Mesendoderm (in vitro differentiated cells): ENCODE data around the gene ARMC8. TPM values are rescaled to one million over a fixed set of nuclear protein-coding genes. Genes with fewer than 3 reads are reported as not detected.
"Not testable (repeated sequence)": the region's sequence is repeated elsewhere in the genome, so short reads cannot be mapped to it uniquely, and the experiment has no call there.

Source experiments
- DNase-seq: peaks from one replicate; pipeline ENCODE4 v3.0.0; 2013
- H2AK5ac ChIP-seq: 2 replicates; pipeline ENCODE4 v1.6.1; 2013; ENCODE audit warnings: low read length, inconsistent platforms
- H2BK120ac ChIP-seq: 2 replicates; pipeline ENCODE4 v1.6.1; 2013; ENCODE audit warnings: low read depth, mild to moderate bottlenecking, low read length, moderate library complexity, mixed read lengths
- H2BK15ac ChIP-seq: replicated peaks from 2 replicates; pipeline ENCODE4 v1.6.1; 2013; ENCODE audit warnings: low read depth, mild to moderate bottlenecking, moderate library complexity
- H2BK5ac ChIP-seq: 2 replicates; pipeline ENCODE4 v1.6.1; 2013; ENCODE audit warnings: low read length, inconsistent platforms
- H3K18ac ChIP-seq: 2 replicates; pipeline ENCODE4 v1.6.1; 2013; ENCODE audit warnings: mild to moderate bottlenecking, low read length, mixed read lengths
- H3K23ac ChIP-seq: one replicate; pipeline ENCODE4 v1.6.1; 2013; ENCODE audit warnings: low read length
- H3K27ac ChIP-seq: 2 replicates; pipeline ENCODE4 v1.5.1; 2013; ENCODE audit warnings: low read depth, mild to moderate bottlenecking, inconsistent platforms, low read length, moderate library complexity
- H3K27me3 ChIP-seq: 2 replicates; pipeline ENCODE4 v1.6.1; 2013; ENCODE audit warnings: low read length, control low read depth, mild to moderate bottlenecking, inconsistent platforms; ENCODE audit not compliant: insufficient read depth, poor library complexity
- H3K36me3 ChIP-seq: 2 replicates; pipeline ENCODE4 v1.6.1; 2013; ENCODE audit warnings: low read length, inconsistent platforms; ENCODE audit not compliant: control insufficient read depth, insufficient read depth
- H3K4ac ChIP-seq: one replicate; pipeline ENCODE4 v1.6.1; 2013; ENCODE audit warnings: low read depth, mild to moderate bottlenecking, low read length, moderate library complexity
- H3K4me1 ChIP-seq: 2 replicates; pipeline ENCODE4 v1.6.1; 2013; ENCODE audit warnings: low read depth, low read length, inconsistent platforms; ENCODE audit not compliant: control insufficient read depth
- H3K4me2 ChIP-seq: 2 replicates; pipeline ENCODE4 v1.6.1; 2013; ENCODE audit warnings: low read length
- H3K4me3 ChIP-seq: 2 replicates; pipeline ENCODE4 v1.5.1; 2013; ENCODE audit warnings: mild to moderate bottlenecking, low read length
- H3K56ac ChIP-seq: one replicate; pipeline ENCODE4 v1.6.1; 2013; ENCODE audit warnings: low read length
- H3K79me1 ChIP-seq: 2 replicates; pipeline ENCODE4 v1.6.1; 2013; ENCODE audit warnings: low read length, inconsistent platforms
- H3K79me2 ChIP-seq: 2 replicates; pipeline ENCODE4 v1.6.1; 2013; ENCODE audit warnings: mild to moderate bottlenecking, low read length; ENCODE audit not compliant: control insufficient read depth, insufficient read depth
- H3K9ac ChIP-seq: 2 replicates; pipeline ENCODE4 v1.6.1; 2013; ENCODE audit warnings: low read length, inconsistent platforms
- H4K5ac ChIP-seq: one replicate; pipeline ENCODE4 v1.6.1; 2013; ENCODE audit warnings: low read length
- H4K8ac ChIP-seq: one replicate; pipeline ENCODE4 v1.6.1; 2013; ENCODE audit warnings: low read depth, mild to moderate bottlenecking, control low read depth, low read length, moderate library complexity
- WGBS: extraction: QIAGEN DNeasy Blood & Tissue Kit; methylation state at CpG from one replicate; pipeline ENCODE4 v1.1.7; 2013; ENCODE audit warnings: low lambda C conversion rate, missing lambda C conversion rate; ENCODE audit not compliant: insufficient coverage; ENCODE audit errors: extremely low coverage; 5-methylcytosine and 5-hydroxymethylcytosine counted together
- polyA plus RNA-seq, 2 experiments: library from polyadenylated mRNA; stranded (reverse); fragments of 200-250 nt; gene quantifications; one replicate each; pipeline ENCODE4 v1.2.3, GENCODE V29; 2013

The ARMC8 gene, protein sequence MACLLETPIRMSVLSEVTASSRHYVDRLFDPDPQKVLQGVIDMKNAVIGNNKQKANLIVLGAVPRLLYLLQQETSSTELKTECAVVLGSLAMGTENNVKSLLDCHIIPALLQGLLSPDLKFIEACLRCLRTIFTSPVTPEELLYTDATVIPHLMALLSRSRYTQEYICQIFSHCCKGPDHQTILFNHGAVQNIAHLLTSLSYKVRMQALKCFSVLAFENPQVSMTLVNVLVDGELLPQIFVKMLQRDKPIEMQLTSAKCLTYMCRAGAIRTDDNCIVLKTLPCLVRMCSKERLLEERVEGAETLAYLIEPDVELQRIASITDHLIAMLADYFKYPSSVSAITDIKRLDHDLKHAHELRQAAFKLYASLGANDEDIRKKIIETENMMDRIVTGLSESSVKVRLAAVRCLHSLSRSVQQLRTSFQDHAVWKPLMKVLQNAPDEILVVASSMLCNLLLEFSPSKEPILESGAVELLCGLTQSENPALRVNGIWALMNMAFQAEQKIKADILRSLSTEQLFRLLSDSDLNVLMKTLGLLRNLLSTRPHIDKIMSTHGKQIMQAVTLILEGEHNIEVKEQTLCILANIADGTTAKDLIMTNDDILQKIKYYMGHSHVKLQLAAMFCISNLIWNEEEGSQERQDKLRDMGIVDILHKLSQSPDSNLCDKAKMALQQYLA
- 43.7 TPM for polyA plus RNA-seq (2013, experiment 1 of 2)
- 40.9 TPM for polyA plus RNA-seq (2013, experiment 2 of 2)

DNA sequence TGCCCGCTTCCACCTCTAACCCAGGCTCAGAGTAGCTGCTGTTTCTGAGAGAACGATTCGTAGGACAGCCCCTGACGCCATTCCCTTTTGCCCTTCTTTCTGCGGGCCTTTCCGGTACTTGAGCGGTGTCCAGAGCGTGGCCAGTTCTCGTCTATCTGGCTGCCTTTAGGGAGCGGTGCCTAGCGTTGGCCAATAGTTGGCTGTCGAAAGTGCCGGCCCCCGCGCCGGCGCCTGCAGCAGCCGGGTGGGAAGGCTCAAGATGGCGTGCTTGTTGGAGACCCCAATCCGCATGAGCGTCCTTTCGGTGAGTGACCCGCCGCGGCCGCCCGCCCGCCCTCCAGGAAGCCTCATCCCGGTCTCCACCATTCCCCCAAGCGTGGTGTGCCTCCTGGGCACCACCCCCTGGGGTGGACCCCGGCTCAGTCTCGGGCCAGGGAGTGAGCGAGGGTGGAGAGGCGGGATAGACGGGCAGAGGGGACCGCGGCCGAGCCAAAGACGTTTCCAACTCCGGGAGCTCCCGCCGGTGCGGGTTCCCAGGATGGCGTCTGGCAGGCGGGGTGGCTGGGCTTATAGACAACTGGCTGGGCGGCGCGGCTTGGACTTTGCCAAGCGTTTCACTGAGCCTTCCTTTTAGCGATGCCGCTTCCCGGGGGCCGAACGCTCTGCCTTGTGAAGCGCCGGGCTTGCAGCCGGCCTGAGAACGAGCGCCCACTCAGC, at the start of gene ARMC8:
TSS of gene ARMC8 (plus strand) at position 6 of the 717 bp plus-strand sequence. CDS start at position 260, 254 bp downstream.
- peak within 1 kb of the TSS; percentile 76 for H2BK5ac ChIP-seq
- no peak within 1 kb of the TSS for H2BK120ac ChIP-seq
- peak; percentile 91 for DNase-seq
- H3K36me3 ChIP-seq: no peaks in the 10 kb centered on the region
- peak within 1 kb of the TSS; percentile 96 for H3K4me2 ChIP-seq
- H3K4ac ChIP-seq: peak within 1 kb of the TSS; percentile 5
- H2AK5ac ChIP-seq: no peak within 1 kb of the TSS
- H4K5ac ChIP-seq: no peak within 1 kb of the TSS
- no peaks in the 10 kb centered on the region for H3K27me3 ChIP-seq
- peak within 1 kb of the TSS; percentile 95 for H4K8ac ChIP-seq
- H2BK15ac ChIP-seq: no peak within 1 kb of the TSS
- peak within 1 kb of the TSS; percentile 95 for H3K23ac ChIP-seq
- peaks cover 7% of the 10 kb centered on the region for H3K4me1 ChIP-seq
- H3K79me2 ChIP-seq: peaks cover 35% of the 10 kb centered on the region
- H3K4me3 ChIP-seq: peak within 1 kb of the TSS; percentile 95
- H3K79me1 ChIP-seq: peaks cover 4% of the 10 kb centered on the region
- peak within 1 kb of the TSS; percentile 77 for H3K18ac ChIP-seq
- peak within 1 kb of the TSS; percentile 88 for H3K56ac ChIP-seq
- no CpG with 5 or more reads among the region's 59 CpGs for WGBS
- peak within 1 kb of the TSS; percentile 25 for H3K27ac ChIP-seq
- H3K9ac ChIP-seq: peak within 1 kb of the TSS; percentile 75

DNA sequence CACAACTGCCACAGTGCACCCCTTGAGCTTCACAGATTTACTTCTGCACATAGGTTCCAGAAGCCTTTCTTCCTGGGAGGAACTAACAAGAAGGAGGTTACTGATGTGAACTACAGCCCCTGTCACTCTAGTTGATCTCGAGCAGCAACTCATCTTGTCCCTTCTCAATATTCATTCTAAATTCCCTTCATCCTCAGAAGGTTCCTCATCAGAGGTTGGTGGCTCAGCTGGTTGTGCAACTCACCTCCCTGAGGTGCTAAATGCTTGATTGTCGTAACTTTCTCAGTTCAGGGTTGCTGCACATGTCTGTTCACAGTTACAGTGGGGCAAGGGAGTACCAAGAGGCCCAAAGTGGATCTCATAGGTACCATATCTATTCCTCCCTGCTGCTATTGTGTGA, 49.2 kb upstream of the ARMC8 start:
- H2AK5ac ChIP-seq: no peak overlapping the region
- H3K79me1 ChIP-seq: no peaks in the 10 kb centered on the region
- no peak overlapping the region for H3K23ac ChIP-seq
- DNase-seq: no peak
- no peak overlapping the region for H4K8ac ChIP-seq
- no peaks in the 10 kb centered on the region for H3K27me3 ChIP-seq
- H3K4me1 ChIP-seq: peaks cover 2% of the 10 kb centered on the region
- no peak overlapping the region for H2BK120ac ChIP-seq
- no peak overlapping the region for H3K27ac ChIP-seq
- no peak overlapping the region for H2BK5ac ChIP-seq
- WGBS: no CpG with 5 or more reads among the region's 2 CpGs
- H3K79me2 ChIP-seq: no peaks in the 10 kb centered on the region
- no peak overlapping the region for H2BK15ac ChIP-seq
- no peak overlapping the region for H3K18ac ChIP-seq
- no peak overlapping the region for H3K4me3 ChIP-seq
- no peaks in the 10 kb centered on the region for H3K36me3 ChIP-seq
- H4K5ac ChIP-seq: no peak overlapping the region
- H3K9ac ChIP-seq: no peak overlapping the region
- no peak overlapping the region for H3K56ac ChIP-seq
- no peak overlapping the region for H3K4me2 ChIP-seq
- no peak overlapping the region for H3K4ac ChIP-seq

- Histone ChIP-seq H3K18ac (no peak overlapping the region), H3K79me1 (no peaks in the 10 kb centered on the region), H2AK5ac (no peak overlapping the region), H3K4ac (no peak overlapping the region), H2BK15ac (no peak overlapping the region), H3K56ac (no peak overlapping the region), H3K9ac (no peak overlapping the region), H3K23ac (no peak overlapping the region), H2BK5ac (no peak overlapping the region), H4K8ac (no peak overlapping the region), H3K4me1 (peaks cover 2% of the 10 kb centered on the region), H3K4me3 (no peak overlapping the region), H3K4me2 (no peak overlapping the region), H3K27ac (no peak overlapping the region), H3K27me3 (no peaks in the 10 kb centered on the region), H3K79me2 (no peaks in the 10 kb centered on the region), H4K5ac (no peak overlapping the region), H2BK120ac (no peak overlapping the region), H3K36me3 (no peaks in the 10 kb centered on the region)
- WGBS: no CpG with 5 or more reads among the region's 2 CpGs
- no peak for DNase-seq
Observed at GRCh38 chr3:138139691-138140090, 47.4 kb upstream of the ARMC8 start.

- H3K79me1 ChIP-seq: no peaks in the 10 kb centered on the region
- H3K4me2 ChIP-seq: no peak overlapping the region
- no peak overlapping the region for H3K56ac ChIP-seq
- peaks cover 2% of the 10 kb centered on the region for H3K4me1 ChIP-seq
- no peaks in the 10 kb centered on the region for H3K79me2 ChIP-seq
- H4K5ac ChIP-seq: no peak overlapping the region
- no peaks in the 10 kb centered on the region for H3K36me3 ChIP-seq
- no peak overlapping the region for H2BK15ac ChIP-seq
- H3K27ac ChIP-seq: no peak overlapping the region
- DNase-seq: no peak
- no peak overlapping the region for H2BK5ac ChIP-seq
- no peak overlapping the region for H3K4me3 ChIP-seq
- H3K18ac ChIP-seq: no peak overlapping the region
- H2BK120ac ChIP-seq: no peak overlapping the region
- no peak overlapping the region for H4K8ac ChIP-seq
- H3K4ac ChIP-seq: no peak overlapping the region
- H3K9ac ChIP-seq: no peak overlapping the region
- no peaks in the 10 kb centered on the region for H3K27me3 ChIP-seq
- no peak overlapping the region for H2AK5ac ChIP-seq
- no peak overlapping the region for H3K23ac ChIP-seq
Observed at GRCh38 chr3:138140940-138141339, 46.2 kb upstream of the ARMC8 start.

GRCh38 chr3:138142181-138142580, 44.9 kb upstream of the ARMC8 start:
- not testable (repeated sequence) for DNase-seq, H3K4me3 ChIP-seq
- no CpG with 5 or more reads among the region's 3 CpGs for WGBS

More at GRCh38 chr3:138142181-138142580, 44.9 kb upstream of the ARMC8 start:
- H2AK5ac ChIP-seq, H4K8ac ChIP-seq, H3K79me2 ChIP-seq, H3K18ac ChIP-seq, H2BK120ac ChIP-seq, H3K27ac ChIP-seq, H3K27me3 ChIP-seq, H3K4me2 ChIP-seq, H3K36me3 ChIP-seq, H3K23ac ChIP-seq, H3K4ac ChIP-seq, H3K56ac ChIP-seq, H2BK5ac ChIP-seq, H3K9ac ChIP-seq, H4K5ac ChIP-seq, H2BK15ac ChIP-seq, H3K4me1 ChIP-seq, H3K79me1 ChIP-seq: not testable (repeated sequence)
